ENCODE measurements around the gene ZNF662. TPM values are rescaled to one million over a fixed set of nuclear protein-coding genes. Genes with fewer than 3 reads are reported as not detected.

Gene ZNF662
- total and polyA plus RNA-seq, 2 of the 13 experiments (the other 11 are each of a cell fraction or from before 2014, with no cell fraction given) = not detected

- no peak for TF ChIP-seq PBX3 (CRISPR knock-in tag; IDR thresholded peaks at IDR 0.05; ENCODE audit: borderline replicate concordance)
- TF ChIP-seq ZNF30 (CRISPR knock-in tag; IDR thresholded peaks at IDR 0.05) = no peak
- no peak for TF ChIP-seq RAD51 (IDR thresholded peaks at IDR 0.05; ENCODE audit: borderline replicate concordance)
- TF ChIP-seq, protein P1, sequence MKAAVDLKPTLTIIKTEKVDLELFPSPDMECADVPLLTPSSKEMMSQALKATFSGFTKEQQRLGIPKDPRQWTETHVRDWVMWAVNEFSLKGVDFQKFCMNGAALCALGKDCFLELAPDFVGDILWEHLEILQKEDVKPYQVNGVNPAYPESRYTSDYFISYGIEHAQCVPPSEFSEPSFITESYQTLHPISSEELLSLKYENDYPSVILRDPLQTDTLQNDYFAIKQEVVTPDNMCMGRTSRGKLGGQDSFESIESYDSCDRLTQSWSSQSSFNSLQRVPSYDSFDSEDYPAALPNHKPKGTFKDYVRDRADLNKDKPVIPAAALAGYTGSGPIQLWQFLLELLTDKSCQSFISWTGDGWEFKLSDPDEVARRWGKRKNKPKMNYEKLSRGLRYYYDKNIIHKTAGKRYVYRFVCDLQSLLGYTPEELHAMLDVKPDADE (CRISPR knock-in tag; IDR thresholded peaks at IDR 0.05) = no peak
- TF ChIP-seq, protein P2, sequence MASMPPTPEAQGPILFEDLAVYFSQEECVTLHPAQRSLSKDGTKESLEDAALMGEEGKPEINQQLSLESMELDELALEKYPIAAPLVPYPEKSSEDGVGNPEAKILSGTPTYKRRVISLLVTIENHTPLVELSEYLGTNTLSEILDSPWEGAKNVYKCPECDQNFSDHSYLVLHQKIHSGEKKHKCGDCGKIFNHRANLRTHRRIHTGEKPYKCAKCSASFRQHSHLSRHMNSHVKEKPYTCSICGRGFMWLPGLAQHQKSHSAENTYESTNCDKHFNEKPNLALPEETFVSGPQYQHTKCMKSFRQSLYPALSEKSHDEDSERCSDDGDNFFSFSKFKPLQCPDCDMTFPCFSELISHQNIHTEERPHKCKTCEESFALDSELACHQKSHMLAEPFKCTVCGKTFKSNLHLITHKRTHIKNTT (CRISPR knock-in tag; IDR thresholded peaks at IDR 0.05) = no peak
- peak; percentile 61; the same call in 1 of the 2 replicates for TF ChIP-seq ZMYM3 (CRISPR knock-in tag; IDR thresholded peaks at IDR 0.05)
- no peak for TF ChIP-seq NR2F6 (IDR thresholded peaks at IDR 0.05)
- no peak for TF ChIP-seq NR2F6 (CRISPR knock-in tag; IDR thresholded peaks at IDR 0.05)
- no peak for TF ChIP-seq MATR3 (CRISPR knock-in tag; IDR thresholded peaks at IDR 0.05)
- TF ChIP-seq ZBTB44 (CRISPR knock-in tag; IDR thresholded peaks at IDR 0.05) = no peak
- no peak for TF ChIP-seq MTF2 (CRISPR knock-in tag; IDR thresholded peaks at IDR 0.05; ENCODE audit: borderline replicate concordance)
- TF ChIP-seq KDM3A (CRISPR knock-in tag; IDR thresholded peaks at IDR 0.05; ENCODE audit: low read depth) = peak; percentile 83
- no peak for TF ChIP-seq ZNF44 (CRISPR knock-in tag; IDR thresholded peaks at IDR 0.05)
- TF ChIP-seq, protein P3, sequence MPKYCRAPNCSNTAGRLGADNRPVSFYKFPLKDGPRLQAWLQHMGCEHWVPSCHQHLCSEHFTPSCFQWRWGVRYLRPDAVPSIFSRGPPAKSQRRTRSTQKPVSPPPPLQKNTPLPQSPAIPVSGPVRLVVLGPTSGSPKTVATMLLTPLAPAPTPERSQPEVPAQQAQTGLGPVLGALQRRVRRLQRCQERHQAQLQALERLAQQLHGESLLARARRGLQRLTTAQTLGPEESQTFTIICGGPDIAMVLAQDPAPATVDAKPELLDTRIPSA (CRISPR knock-in tag; IDR thresholded peaks at IDR 0.05; ENCODE audit: borderline replicate concordance) = no peak
- TF ChIP-seq, protein P4, sequence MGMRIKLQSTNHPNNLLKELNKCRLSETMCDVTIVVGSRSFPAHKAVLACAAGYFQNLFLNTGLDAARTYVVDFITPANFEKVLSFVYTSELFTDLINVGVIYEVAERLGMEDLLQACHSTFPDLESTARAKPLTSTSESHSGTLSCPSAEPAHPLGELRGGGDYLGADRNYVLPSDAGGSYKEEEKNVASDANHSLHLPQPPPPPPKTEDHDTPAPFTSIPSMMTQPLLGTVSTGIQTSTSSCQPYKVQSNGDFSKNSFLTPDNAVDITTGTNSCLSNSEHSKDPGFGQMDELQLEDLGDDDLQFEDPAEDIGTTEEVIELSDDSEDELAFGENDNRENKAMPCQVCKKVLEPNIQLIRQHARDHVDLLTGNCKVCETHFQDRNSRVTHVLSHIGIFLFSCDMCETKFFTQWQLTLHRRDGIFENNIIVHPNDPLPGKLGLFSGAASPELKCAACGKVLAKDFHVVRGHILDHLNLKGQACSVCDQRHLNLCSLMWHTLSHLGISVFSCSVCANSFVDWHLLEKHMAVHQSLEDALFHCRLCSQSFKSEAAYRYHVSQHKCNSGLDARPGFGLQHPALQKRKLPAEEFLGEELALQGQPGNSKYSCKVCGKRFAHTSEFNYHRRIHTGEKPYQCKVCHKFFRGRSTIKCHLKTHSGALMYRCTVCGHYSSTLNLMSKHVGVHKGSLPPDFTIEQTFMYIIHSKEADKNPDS (CRISPR knock-in tag; IDR thresholded peaks at IDR 0.05) = no peak
- no peak for TF ChIP-seq LCORL (IDR thresholded peaks at IDR 0.05)
- no peak for TF ChIP-seq LCORL (CRISPR knock-in tag; IDR thresholded peaks at IDR 0.05)
- TF ChIP-seq ZNF124 (CRISPR knock-in tag; IDR thresholded peaks at IDR 0.05) = 0 out of 2 replicates have a peak, but pooled peaks have one; percentile 69
- no peak for TF ChIP-seq NFKBIZ (CRISPR knock-in tag; IDR thresholded peaks at IDR 0.05)
- no peak for TF ChIP-seq PTBP1 (IDR thresholded peaks at IDR 0.05; ENCODE audit: low read depth, low read length, poor library complexity, severe bottlenecking)
- TF ChIP-seq PHF20 (CRISPR knock-in tag; IDR thresholded peaks at IDR 0.05) = no peak
- no peak for TF ChIP-seq FOXK2 (IDR thresholded peaks at IDR 0.05)
These were observed 25.1 kb upstream of the ZNF662 start (continued) for GRCh38 chr3:42880601-42881451.
